GM12878 (cell line): ENCODE data around the gene ANO6. TPM values are rescaled to one million over a fixed set of nuclear protein-coding genes. Genes with fewer than 3 reads are reported as not detected.

ENCODE experiments used
- ATAC-seq: fragments of 200-7000 bp; cut with Tn5 transposase; 3 replicates; pipeline ENCODE4 v1.9.1; 2020; ENCODE audit warnings: mild to moderate bottlenecking, moderate library complexity
- BruUV-seq: library from RNA; stranded (reverse); fragments of 400-500 nt; replicated peaks from 2 replicates; lab custom pipeline; 2021; lab: Mats Ljungman, UMichigan
- CTCF ChIA-PET: fragments of 300-600 bp; sonication (Branson Sonifier 250); formaldehyde crosslinking; extraction: SDS; loops from one replicate; lab custom pipeline; 2021; ENCODE audit warnings: inconsistent platforms; lab: Yijun Ruan, JAX
- POLR2A ChIA-PET: fragments of 350-600 bp; formaldehyde crosslinking; extraction: SDS; loops from one replicate; lab custom pipeline; 2021; ENCODE audit warnings: inconsistent platforms; lab: Charles Lee
- RAD21 ChIA-PET: fragments of 300-600 bp; sonication (Branson Sonifier 250); formaldehyde crosslinking; loops from one replicate; lab custom pipeline; 2023; ENCODE audit warnings: antibody characterized with exemption; ENCODE audit not compliant: unreplicated experiment; lab: Charles Lee
- SMC1A ChIA-PET: fragments of 300-600 bp; sonication (Branson Sonifier 250); formaldehyde crosslinking; loops from one replicate; lab custom pipeline; 2023; ENCODE audit not compliant: unreplicated experiment, uncharacterized antibody; lab: Charles Lee
- DNase-seq: peaks from one replicate; pipeline ENCODE4 v3.0.0-alpha.2; 2011; ENCODE audit warnings: low read depth, low spot score
- FAIRE-seq: peaks from 3 replicates; lab custom pipeline; 2011; peaks lifted over from hg19 to GRCh38; lab: Jason Lieb, UNC
- H2AFZ ChIP-seq: 2 replicates; pipeline ENCODE4 v1.6.0; 2011; ENCODE audit warnings: low read depth, low read length, control low read depth; ENCODE audit not compliant: control insufficient read depth
- H3K27ac ChIP-seq: 2 replicates; pipeline ENCODE4 v1.5.1; 2011; ENCODE audit warnings: control low read depth; ENCODE audit not compliant: control insufficient read depth, insufficient read depth
- H3K27me3 ChIP-seq, 2 experiments: replicated peaks in 1 of 2; 2 replicates each; pipeline versions ENCODE4 v1.6.0 to v1.6.1; 2011; ENCODE audit warnings: low read length in 1 of 2; ENCODE audit not compliant: control insufficient read depth in 2 of 2, insufficient read depth in 2 of 2
- H3K36me3 ChIP-seq, 2 experiments: 2 replicates each; pipeline ENCODE4 v1.5.1; 2011; ENCODE audit warnings: low read length in 1 of 2; ENCODE audit not compliant: control insufficient read depth in 2 of 2, insufficient read depth in 2 of 2
- H3K4me1 ChIP-seq: 2 replicates; pipeline ENCODE4 v1.6.1; 2011; ENCODE audit warnings: mild to moderate bottlenecking, low read length, moderate library complexity, mixed read lengths; ENCODE audit not compliant: control insufficient read depth, insufficient read depth
- H3K4me2 ChIP-seq: 2 replicates; pipeline ENCODE4 v1.6.0; 2011; ENCODE audit warnings: control low read depth; ENCODE audit not compliant: control insufficient read depth, insufficient read depth
- H3K4me3 ChIP-seq: fragments of 200-600 bp; sonication (generic); 2 replicates; pipeline ENCODE4 v1.5.1; 2016
- H3K79me2 ChIP-seq: 2 replicates; pipeline ENCODE4 v1.6.0; 2011; ENCODE audit warnings: low read length; ENCODE audit not compliant: control insufficient read depth, insufficient read depth
- H3K9ac ChIP-seq: 2 replicates; pipeline ENCODE4 v1.8.0; 2011; ENCODE audit warnings: low read length, control low read depth, mixed read lengths; ENCODE audit not compliant: control insufficient read depth, insufficient read depth
- H3K9me3 ChIP-seq: replicated peaks from 3 replicates; pipeline ENCODE4 v1.5.1; 2011; ENCODE audit warnings: mild to moderate bottlenecking, low read length; ENCODE audit not compliant: control insufficient read depth, insufficient read depth
- H4K20me1 ChIP-seq: 2 replicates; pipeline ENCODE4 v1.6.0; 2011; ENCODE audit not compliant: control insufficient read depth, insufficient read depth
- ASH2L ChIP-seq: fragments of 300-600, 200-600 bp; sonication (generic); IDR thresholded peaks from 2 replicates; pipeline ENCODE4 v1.6.1; 2017; ENCODE audit warnings: low read depth, mild to moderate bottlenecking, borderline replicate concordance
- BCL3 ChIP-seq: IDR thresholded peaks from 2 replicates; pipeline ENCODE4 v1.6.1; 2011; ENCODE audit warnings: borderline replicate concordance, low read depth, mild to moderate bottlenecking, moderate library complexity, low read length; ENCODE audit not compliant: insufficient read depth, poor library complexity, severe bottlenecking
- CBX3 ChIP-seq: fragments of 200-600 bp; sonication (generic); IDR thresholded peaks from 2 replicates; pipeline ENCODE4 v1.6.1; 2016; ENCODE audit warnings: low read depth, borderline replicate concordance
- CEBPB ChIP-seq, 2 experiments: fragments of 150-350 bp in 1 of 2; IDR thresholded peaks; 2 replicates each; pipeline ENCODE4 v1.6.1; 2012 to 2014; ENCODE audit warnings: low read depth in 2 of 2, low read length in 2 of 2, borderline replicate concordance in 1 of 2, inconsistent platforms in 1 of 2
- CREB1 ChIP-seq: IDR thresholded peaks from 2 replicates; pipeline ENCODE4 v1.6.1; 2012; ENCODE audit warnings: low read depth, mild to moderate bottlenecking, inconsistent platforms
- CUX1 ChIP-seq: IDR thresholded peaks from 2 replicates; pipeline ENCODE4 v1.6.1; 2012; ENCODE audit warnings: improper control_type of control experiment, low read depth, low read length; ENCODE audit not compliant: insufficient replicate concordance
- IRF3 ChIP-seq: fragments of 450-650 bp; IDR thresholded peaks from 2 replicates; pipeline ENCODE4 v1.6.1; 2014; ENCODE audit warnings: mild to moderate bottlenecking
- NBN ChIP-seq: fragments of 450-650 bp; IDR thresholded peaks from 2 replicates; pipeline ENCODE4 v1.6.1; 2016
- RCOR1 ChIP-seq: conservative IDR thresholded peaks from 2 replicates; pipeline ENCODE4 v1.6.1; 2012; ENCODE audit warnings: low read depth, low read length, improper control_type of control experiment
- TCF7 ChIP-seq: IDR thresholded peaks from 2 replicates; pipeline ENCODE4 v1.6.1; 2014; ENCODE audit warnings: antibody characterized with exemption, borderline replicate concordance
- in situ Hi-C: fragments of 300-500 bp; cut with MboI; formaldehyde crosslinking; loops from 9 replicates; pipeline ENCODE4 v1.14.3; 2018; ENCODE audit warnings: mixed read lengths
- intact Hi-C: fragments of 100-400 bp; cut with micrococcal nuclease; formaldehyde crosslinking; loops from one replicate; pipeline ENCODE4 v1.14.2; 2022; ENCODE audit not compliant: unreplicated experiment
- polyA plus RNA-seq, 11 experiments: library from polyadenylated mRNA; depleted of rRNA in 4 of 11; unstranded in 6 of 11; stranded (reverse) in 5 of 11; fragments of >200 nt; fragmentation: Nextera tagmentation in 4 of 11; fragmentation: Illumina TruSeq in 1 of 11; extraction: Ambion mirVana in 4 of 11; extraction: Trizol in 1 of 11; gene quantifications; 1 replicate in 1 of 11; 2 replicates in 10 of 11; pipeline versions ENCODE4 v1.2.1 to v1.2.3, GENCODE V29; 2011 to 2016; ENCODE audit warnings: inconsistent platforms in 2 of 11, missing spikeins in 2 of 11, low read depth in 1 of 11
- total RNA-seq, 4 experiments: library from RNA; depleted of rRNA in 3 of 4; stranded (reverse); fragments of >200 nt in 3 of 4; fragmentation: Illumina TruSeq in 1 of 4; extraction: Trizol in 1 of 4; gene quantifications; 2 replicates each; pipeline versions ENCODE4 v1.2.1 to v1.2.3, GENCODE V29; 2013 to 2021
- TF ChIP-seq, protein P1 (sequence below): fragments of 450-650 bp; IDR thresholded peaks from 2 replicates; pipeline ENCODE4 v1.6.1; 2016; ENCODE audit warnings: mild to moderate bottlenecking
- TF ChIP-seq, protein P2 (sequence below): fragments of 450-650 bp; IDR thresholded peaks from 2 replicates; pipeline ENCODE4 v1.6.1; 2017; ENCODE audit warnings: borderline replicate concordance

The ANO6 gene
- total and polyA plus RNA-seq, 10 of the 15 experiments (the other 5 are each of a cell fraction or from before 2014, with no cell fraction given): 4.6 to 30.3 (median 26.0) TPM

GRCh38 chr12:45362291-45362690, 146.4 kb downstream of the ANO6 start:
- in situ Hi-C loops (no loop called here), intact Hi-C loops (no loop called here)
- Histone ChIP-seq H3K9me3 (peaks cover 7% of the 10 kb centered on the region), H3K27ac (no peak overlapping the region), H3K4me3 (no peak overlapping the region), H3K27me3 (no peaks in the 10 kb centered on the region), H4K20me1 (no peaks in the 10 kb centered on the region), H3K4me1 (no peaks in the 10 kb centered on the region), H2AFZ (no peak overlapping the region), H3K9ac (no peak overlapping the region), H3K79me2 (no peaks in the 10 kb centered on the region), H3K4me2 (no peak overlapping the region), H3K36me3 (peaks cover 3 to 11% of the 10 kb centered on the region in 2 experiments; a peak in 3 of 4 replicates)
- DNase-seq: no peak
- ChIA-PET RAD21 (no interaction called here), POLR2A (no interaction called here), SMC1A (no interaction called here), CTCF (interaction anchor here (1.0 kb wide), 1 partner anchor 14 kb away, joined by 3 read pairs; no protein-coding TSS in a partner anchor)
- BruUV-seq: no TSS peak
- no peak for FAIRE-seq
- ATAC-seq: no peak
- TF ChIP-seq, protein P1, sequence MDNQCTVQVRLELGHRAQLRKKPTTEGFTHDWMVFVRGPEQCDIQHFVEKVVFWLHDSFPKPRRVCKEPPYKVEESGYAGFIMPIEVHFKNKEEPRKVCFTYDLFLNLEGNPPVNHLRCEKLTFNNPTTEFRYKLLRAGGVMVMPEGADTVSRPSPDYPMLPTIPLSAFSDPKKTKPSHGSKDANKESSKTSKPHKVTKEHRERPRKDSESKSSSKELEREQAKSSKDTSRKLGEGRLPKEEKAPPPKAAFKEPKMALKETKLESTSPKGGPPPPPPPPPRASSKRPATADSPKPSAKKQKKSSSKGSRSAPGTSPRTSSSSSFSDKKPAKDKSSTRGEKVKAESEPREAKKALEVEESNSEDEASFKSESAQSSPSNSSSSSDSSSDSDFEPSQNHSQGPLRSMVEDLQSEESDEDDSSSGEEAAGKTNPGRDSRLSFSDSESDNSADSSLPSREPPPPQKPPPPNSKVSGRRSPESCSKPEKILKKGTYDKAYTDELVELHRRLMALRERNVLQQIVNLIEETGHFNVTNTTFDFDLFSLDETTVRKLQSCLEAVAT: no peak
- TF ChIP-seq, protein P2, sequence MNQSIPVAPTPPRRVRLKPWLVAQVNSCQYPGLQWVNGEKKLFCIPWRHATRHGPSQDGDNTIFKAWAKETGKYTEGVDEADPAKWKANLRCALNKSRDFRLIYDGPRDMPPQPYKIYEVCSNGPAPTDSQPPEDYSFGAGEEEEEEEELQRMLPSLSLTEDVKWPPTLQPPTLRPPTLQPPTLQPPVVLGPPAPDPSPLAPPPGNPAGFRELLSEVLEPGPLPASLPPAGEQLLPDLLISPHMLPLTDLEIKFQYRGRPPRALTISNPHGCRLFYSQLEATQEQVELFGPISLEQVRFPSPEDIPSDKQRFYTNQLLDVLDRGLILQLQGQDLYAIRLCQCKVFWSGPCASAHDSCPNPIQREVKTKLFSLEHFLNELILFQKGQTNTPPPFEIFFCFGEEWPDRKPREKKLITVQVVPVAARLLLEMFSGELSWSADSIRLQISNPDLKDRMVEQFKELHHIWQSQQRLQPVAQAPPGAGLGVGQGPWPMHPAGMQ: no peak
- no peak for TF ChIP-seq CUX1
- no peak for TF ChIP-seq TCF7
- TF ChIP-seq CEBPB (IDR thresholded peaks at IDR 0.05; ENCODE audit: borderline replicate concordance in 1 of 2, low read depth in 2 of 2, low read length in 2 of 2): no peak
- no peak for TF ChIP-seq CREB1
- TF ChIP-seq ASH2L: no peak
- no peak for TF ChIP-seq NBN
- no peak for TF ChIP-seq CBX3
- TF ChIP-seq BCL3: no peak
- TF ChIP-seq RCOR1: no peak
- TF ChIP-seq IRF3: no peak
